H9 (cell line): Measurements from ENCODE around the gene EFCAB6. TPM values are rescaled to one million over a fixed set of nuclear protein-coding genes. Genes with fewer than 3 reads are reported as not detected.
A peak's percentile ranks its signal among the peaks of the same experiment; 100 is the strongest.

Experiments used
- DNase-seq: peaks from one replicate; pipeline ENCODE4 v3.0.0-alpha.2; 2017
- H2AFZ ChIP-seq: one replicate; pipeline ENCODE4 v1.6.1; 2013; ENCODE audit warnings: mild to moderate bottlenecking, low read length, control low read depth, moderate library complexity
- H2AK5ac ChIP-seq: 2 replicates; pipeline ENCODE4 v1.6.1; 2013; ENCODE audit warnings: low read length, control low read depth, mixed read lengths; ENCODE audit not compliant: insufficient read length
- H2BK120ac ChIP-seq: one replicate; pipeline ENCODE4 v1.6.1; 2013; ENCODE audit warnings: low read depth, mild to moderate bottlenecking, low read length, control low read depth, inconsistent platforms; ENCODE audit not compliant: poor library complexity, severe bottlenecking
- H2BK12ac ChIP-seq: 2 replicates; pipeline ENCODE4 v1.6.1; 2013; ENCODE audit warnings: low read length, control low read depth, mixed read lengths, low read depth; ENCODE audit not compliant: insufficient read length
- H2BK15ac ChIP-seq: 2 replicates; pipeline ENCODE4 v1.6.1; 2013; ENCODE audit warnings: low read depth, low read length, control low read depth
- H2BK20ac ChIP-seq: one replicate; pipeline ENCODE4 v1.6.1; 2013; ENCODE audit warnings: low read depth, mild to moderate bottlenecking, low read length, control low read depth, inconsistent platforms; ENCODE audit not compliant: poor library complexity, severe bottlenecking
- H2BK5ac ChIP-seq: 2 replicates; pipeline ENCODE4 v1.6.1; 2013; ENCODE audit warnings: low read length, control low read depth, mixed read lengths; ENCODE audit not compliant: insufficient read length
- H3K14ac ChIP-seq: 2 replicates; pipeline ENCODE4 v1.6.1; 2013; ENCODE audit warnings: low read length, control low read depth; ENCODE audit not compliant: insufficient read depth
- H3K18ac ChIP-seq: 2 replicates; pipeline ENCODE4 v1.6.1; 2013; ENCODE audit warnings: low read depth, mild to moderate bottlenecking, mixed read lengths, low read length, control low read depth; ENCODE audit not compliant: insufficient read length
- H3K23ac ChIP-seq: 2 replicates; pipeline ENCODE4 v1.6.1; 2013; ENCODE audit warnings: low read length, control low read depth, mixed read lengths, low read depth; ENCODE audit not compliant: insufficient read length
- H3K23me2 ChIP-seq: 2 replicates; pipeline ENCODE4 v1.6.1; 2013; ENCODE audit warnings: low read depth, mild to moderate bottlenecking, mixed read lengths, low read length, control low read depth; ENCODE audit not compliant: insufficient read length, poor library complexity, severe bottlenecking
- H3K27ac ChIP-seq: 2 replicates; pipeline ENCODE4 v1.5.1; 2013; ENCODE audit warnings: low read length, control low read depth, mixed read lengths, low read depth; ENCODE audit not compliant: insufficient read length
- H3K27me3 ChIP-seq: 2 replicates; pipeline ENCODE4 v1.6.1; 2013; ENCODE audit warnings: low read length, control low read depth, inconsistent platforms; ENCODE audit not compliant: insufficient read depth
- H3K4ac ChIP-seq: 2 replicates; pipeline ENCODE4 v1.6.1; 2013; ENCODE audit warnings: low read depth, mild to moderate bottlenecking, control low read depth, inconsistent platforms, low read length, moderate library complexity
- H3K4me1 ChIP-seq: 2 replicates; pipeline ENCODE4 v1.6.1; 2013; ENCODE audit warnings: low read length, control low read depth, inconsistent platforms; ENCODE audit not compliant: insufficient read depth
- H3K4me2 ChIP-seq: 2 replicates; pipeline ENCODE4 v1.6.1; 2013; ENCODE audit warnings: low read length, control low read depth, mixed read lengths; ENCODE audit not compliant: insufficient read length, insufficient read depth
- H3K56ac ChIP-seq: 2 replicates; pipeline ENCODE4 v1.6.1; 2013; ENCODE audit warnings: low read depth, mild to moderate bottlenecking, mixed read lengths, low read length, control low read depth; ENCODE audit not compliant: insufficient read length
- H3K79me1 ChIP-seq: 2 replicates; pipeline ENCODE4 v1.6.1; 2013; ENCODE audit warnings: low read depth, mild to moderate bottlenecking, moderate library complexity, low read length, control low read depth, inconsistent platforms; ENCODE audit not compliant: insufficient read depth, poor library complexity, severe bottlenecking
- H3K79me2 ChIP-seq: 2 replicates; pipeline ENCODE4 v1.6.1; 2013; ENCODE audit warnings: low read length, control low read depth, inconsistent platforms; ENCODE audit not compliant: insufficient read depth
- H3K9ac ChIP-seq: 2 replicates; pipeline ENCODE4 v1.6.1; 2013; ENCODE audit warnings: low read length, control low read depth, mixed read lengths; ENCODE audit not compliant: insufficient read length; ENCODE audit errors: extremely low read depth
- H3K9me3 ChIP-seq: one replicate; pipeline ENCODE4 v1.6.1; 2013; ENCODE audit warnings: low read depth, low read length, inconsistent platforms; ENCODE audit not compliant: control insufficient read depth
- H3T11ph ChIP-seq: one replicate; pipeline ENCODE4 v1.6.1; 2013; ENCODE audit warnings: mild to moderate bottlenecking, low read length, control low read depth, inconsistent platforms
- H4K20me1 ChIP-seq: one replicate; pipeline ENCODE4 v1.6.1; 2013; ENCODE audit not compliant: control insufficient read depth, insufficient read length, insufficient read depth
- H4K5ac ChIP-seq: 2 replicates; pipeline ENCODE4 v1.6.1; 2013; ENCODE audit warnings: low read depth, mild to moderate bottlenecking, mixed read lengths, low read length, control low read depth; ENCODE audit not compliant: insufficient read length
- H4K8ac ChIP-seq: replicated peaks from 2 replicates; pipeline ENCODE4 v1.6.1; 2013; ENCODE audit warnings: low read length, control low read depth, mixed read lengths, low read depth; ENCODE audit not compliant: insufficient read length
- H4K91ac ChIP-seq: 2 replicates; pipeline ENCODE4 v1.6.1; 2013; ENCODE audit warnings: low read depth, mild to moderate bottlenecking, moderate library complexity, mixed read lengths, low read length, control low read depth; ENCODE audit not compliant: insufficient read length
- H3K27ac Mint-ChIP-seq, 3 experiments: 2 replicates in 2 of 3; 3 replicates in 1 of 3; pipeline ENCODE4 v1.8.0; 2020 to 2021; ENCODE audit warnings: mixed read lengths in 3 of 3, mild to moderate bottlenecking in 1 of 3, moderate library complexity in 1 of 3
- H3K27me3 Mint-ChIP-seq: 2 replicates; pipeline ENCODE4 v1.8.0; 2021; ENCODE audit warnings: low read depth, mild to moderate bottlenecking, moderate library complexity, mixed read lengths
- H3K36me3 Mint-ChIP-seq, 3 experiments: 2 replicates in 2 of 3; 3 replicates in 1 of 3; pipeline ENCODE4 v1.8.0; 2020 to 2021; ENCODE audit warnings: low read depth in 3 of 3, mixed read lengths in 3 of 3; ENCODE audit not compliant: insufficient read depth in 1 of 3
- H3K4me1 Mint-ChIP-seq, 2 experiments: 2 replicates each; pipeline ENCODE4 v1.8.0; 2020; ENCODE audit warnings: mixed read lengths in 2 of 2
- H3K4me3 Mint-ChIP-seq, 2 experiments: 2 replicates in 1 of 2; 3 replicates in 1 of 2; pipeline ENCODE4 v1.8.0; 2020 to 2021; ENCODE audit warnings: mild to moderate bottlenecking in 2 of 2, mixed read lengths in 2 of 2, moderate library complexity in 1 of 2
- H3K9me3 Mint-ChIP-seq, 2 experiments: 2 replicates in 1 of 2; 3 replicates in 1 of 2; pipeline ENCODE4 v1.8.0; 2020; ENCODE audit warnings: mild to moderate bottlenecking in 2 of 2, mixed read lengths in 2 of 2, moderate library complexity in 1 of 2
- WGBS: extraction: QIAGEN DNeasy Blood & Tissue Kit; methylation state at CpG from one replicate; pipeline ENCODE4 v1.1.7; 2013; ENCODE audit warnings: missing lambda C conversion rate, low lambda C conversion rate, mixed read lengths; ENCODE audit not compliant: insufficient read length; ENCODE audit errors: extremely low coverage; 5-methylcytosine and 5-hydroxymethylcytosine counted together
- total RNA-seq: library from RNA; stranded (reverse); gene quantifications from 2 replicates; pipeline ENCODE4 v1.2.1, GENCODE V29; 2021
- TF ChIP-seq, protein P1 (sequence below): fragments of 200-600 bp; sonication (generic); conservative IDR thresholded peaks from 3 replicates; pipeline ENCODE4 v1.8.0; 2021; ENCODE audit warnings: antibody characterized with exemption, mild to moderate bottlenecking

EFCAB6 gene
- total RNA-seq, 1 experiment from 2014 or later: 0.31 TPM

DNA sequence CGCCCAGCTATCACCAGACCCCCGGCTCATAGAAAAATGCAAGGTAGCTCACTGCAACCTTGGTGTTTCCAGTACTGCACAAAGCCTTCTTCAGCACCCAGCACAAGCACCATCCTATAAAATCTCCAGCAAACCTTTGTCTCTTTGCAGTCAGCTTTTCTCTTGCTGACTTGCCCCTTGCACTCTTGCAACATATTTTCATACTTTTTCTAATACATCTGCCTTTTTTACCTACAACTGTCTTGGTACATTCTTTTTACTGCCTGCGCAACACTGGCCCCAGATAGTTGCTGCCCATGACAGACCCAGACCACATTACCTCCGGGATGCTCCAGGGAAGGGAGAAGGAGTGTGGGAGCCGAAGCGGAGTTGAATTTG lies 257.9 kb downstream of the EFCAB6 start:
- TF ChIP-seq, protein P1, sequence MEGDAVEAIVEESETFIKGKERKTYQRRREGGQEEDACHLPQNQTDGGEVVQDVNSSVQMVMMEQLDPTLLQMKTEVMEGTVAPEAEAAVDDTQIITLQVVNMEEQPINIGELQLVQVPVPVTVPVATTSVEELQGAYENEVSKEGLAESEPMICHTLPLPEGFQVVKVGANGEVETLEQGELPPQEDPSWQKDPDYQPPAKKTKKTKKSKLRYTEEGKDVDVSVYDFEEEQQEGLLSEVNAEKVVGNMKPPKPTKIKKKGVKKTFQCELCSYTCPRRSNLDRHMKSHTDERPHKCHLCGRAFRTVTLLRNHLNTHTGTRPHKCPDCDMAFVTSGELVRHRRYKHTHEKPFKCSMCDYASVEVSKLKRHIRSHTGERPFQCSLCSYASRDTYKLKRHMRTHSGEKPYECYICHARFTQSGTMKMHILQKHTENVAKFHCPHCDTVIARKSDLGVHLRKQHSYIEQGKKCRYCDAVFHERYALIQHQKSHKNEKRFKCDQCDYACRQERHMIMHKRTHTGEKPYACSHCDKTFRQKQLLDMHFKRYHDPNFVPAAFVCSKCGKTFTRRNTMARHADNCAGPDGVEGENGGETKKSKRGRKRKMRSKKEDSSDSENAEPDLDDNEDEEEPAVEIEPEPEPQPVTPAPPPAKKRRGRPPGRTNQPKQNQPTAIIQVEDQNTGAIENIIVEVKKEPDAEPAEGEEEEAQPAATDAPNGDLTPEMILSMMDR: no peak
- Mint-ChIP-seq H3K9me3 (peaks cover 25 to 32% of the 10 kb centered on the region in 2 experiments), H3K4me1 (peaks cover 8 to 11% of the 10 kb centered on the region in 2 experiments), H3K27ac (no peak overlapping the region), H3K27me3 (peaks cover 2% of the 10 kb centered on the region), H3K4me3 (peak overlapping the region in 1 of 2 experiments; percentile 24; a peak in 1 of 5 replicates), H3K36me3 (peaks cover 2 to 5% (median 4%) of the 10 kb centered on the region in 3 experiments; a peak in 5 of 7 replicates)
- Histone ChIP-seq H3K79me1 (no peaks in the 10 kb centered on the region), H3K27ac (no peak overlapping the region), H3K4ac (no peak overlapping the region), H4K20me1 (no peaks in the 10 kb centered on the region), H3K79me2 (no peaks in the 10 kb centered on the region), H4K91ac (no peak overlapping the region), H3T11ph (no peak overlapping the region), H2BK120ac (no peak overlapping the region), H3K4me2 (no peak overlapping the region), H3K4me1 (no peaks in the 10 kb centered on the region; the same call in 1 of the 2 replicates), H4K5ac (no peak overlapping the region), H3K23ac (no peak overlapping the region), H3K23me2 (no peaks in the 10 kb centered on the region), H3K14ac (no peak overlapping the region), H3K18ac (no peak overlapping the region), H3K9ac (no peak overlapping the region), H4K8ac (no peak overlapping the region), H2AFZ (no peak overlapping the region), H2BK20ac (no peak overlapping the region), H3K27me3 (no peaks in the 10 kb centered on the region), H2BK12ac (no peak overlapping the region), H3K56ac (no peak overlapping the region), H2BK15ac (no peak overlapping the region), H3K9me3 (peaks cover 6% of the 10 kb centered on the region), H2AK5ac (no peak overlapping the region), H2BK5ac (no peak overlapping the region)
- no peak for DNase-seq
- no CpG with 5 or more reads among the region's 6 CpGs for WGBS
